GM21447 (cell line): ENCODE measurements around the gene E2F2.

Experiments
- ATAC-seq: cut with Tn5 transposase; IDR thresholded peaks from one replicate; pipeline ENCODE4 v1.9.1; 2021; ENCODE audit not compliant: unreplicated experiment

Gene E2F2

GRCh38 chr1:23530747-23531561, at the start of gene E2F2:
Gene E2F2 (minus strand): TSS chr1:23531233. CDS start chr1:23530793, 440 bp downstream.
- peak; percentile 41 for ATAC-seq

GRCh38 chr1:23578997-23579363, 47.9 kb upstream of the E2F2 start:
- ATAC-seq: no peak

GRCh38 chr1:23578311-23578996, 47.4 kb upstream of the E2F2 start:
- no peak for ATAC-seq

- peak; percentile 79 for ATAC-seq
These were observed 46.3 kb upstream of the E2F2 start for GRCh38 chr1:23577056-23578004.

- no peak for ATAC-seq
These were observed 45.5 kb upstream of the E2F2 start for GRCh38 chr1:23576338-23577055.

- ATAC-seq: no peak
These were observed 44.3 kb upstream of the E2F2 start for GRCh38 chr1:23575226-23575810.

GRCh38 chr1:23574265-23574754, 43.3 kb upstream of the E2F2 start:
- ATAC-seq: no peak

GRCh38 chr1:23573574-23574182, 42.6 kb upstream of the E2F2 start:
- no peak for ATAC-seq

GRCh38 chr1:23571465-23571864, 40.4 kb upstream of the E2F2 start:
- no peak for ATAC-seq

- no peak for ATAC-seq
These were observed 39.1 kb upstream of the E2F2 start for GRCh38 chr1:23570001-23570691.

- ATAC-seq: no peak
These were observed 37.8 kb upstream of the E2F2 start for GRCh38 chr1:23568608-23569383.

- ATAC-seq: no peak
These were observed 37.1 kb upstream of the E2F2 start for GRCh38 chr1:23567996-23568607.

GRCh38 chr1:23567629-23567995, 36.6 kb upstream of the E2F2 start:
- ATAC-seq: no peak

GRCh38 chr1:23566304-23566703, 35.3 kb upstream of the E2F2 start:
- no peak for ATAC-seq

- ATAC-seq: no peak
These were observed 34.7 kb upstream of the E2F2 start for GRCh38 chr1:23565776-23566175.

GRCh38 chr1:23564529-23565122, 33.6 kb upstream of the E2F2 start:
- no peak for ATAC-seq

- no peak for ATAC-seq
These were observed 32.8 kb upstream of the E2F2 start for GRCh38 chr1:23563755-23564374.
